ENCODE results near the gene UNK. TPM values are rescaled to one million over a fixed set of nuclear protein-coding genes. Genes with fewer than 3 reads are reported as not detected.

The UNK gene
- total RNA-seq, 2 experiments from 2014 or later, result 41.5 to 67.6 TPM

- TF ChIP-seq EZH2phosphoT487 (IDR thresholded peaks at IDR 0.05; ENCODE audit: borderline replicate concordance, low read depth, low read length) (no peak), CTCF (conservative IDR thresholded peaks at IDR 0.05; ENCODE audit: low read length) (no peak)
- no peaks in the 10 kb centered on the region for H4K20me1 ChIP-seq (ENCODE audit: insufficient read depth, low read length)
- no peak for DNase-seq (ENCODE audit: low spot score)
- no peak overlapping the region for H3K27ac ChIP-seq (ENCODE audit: low read depth, low read length, poor library complexity, severe bottlenecking)
- no peak overlapping the region for H2AFZ ChIP-seq (ENCODE audit: low read length)
- no peaks in the 10 kb centered on the region for H3K9me2 ChIP-seq (ENCODE audit: insufficient read depth, low read length)
- CTCF ChIA-PET (ENCODE audit: unreplicated experiment), result no interaction called here
- H3K9me3 ChIP-seq (ENCODE audit: low read length), result no peaks in the 10 kb centered on the region
- no peaks in the 10 kb centered on the region for H3K79me2 ChIP-seq (ENCODE audit: insufficient read depth, low read depth, low read length)
- no peak overlapping the region for H3K4me2 ChIP-seq (ENCODE audit: low read length)
- H3K4me1 ChIP-seq (ENCODE audit: insufficient read depth, low read length, poor library complexity, severe bottlenecking), result peaks cover 20% of the 10 kb centered on the region
- no peak overlapping the region for H3K4me3 ChIP-seq (ENCODE audit: low read depth, low read length, poor library complexity, severe bottlenecking)
- no TSS peak for BruUV-seq (replicated peaks)
- intact Hi-C loops (cut with micrococcal nuclease; ENCODE audit: unreplicated experiment), result no loop called here
- peaks cover 62% of the 10 kb centered on the region for H3K36me3 ChIP-seq (ENCODE audit: insufficient read depth, low read length)
- POLR2A ChIA-PET, result interaction anchor here (1.2 kb wide), 1 partner anchor 41 kb away, joined by 4 read pairs; no protein-coding TSS in a partner anchor
Observed at GRCh38 chr17:75823257-75824041, 38.8 kb downstream of the UNK start.

GRCh38 chr17:75824050-75824552 is 39.5 kb downstream of the UNK start:
- ChIA-PET POLR2A (interaction anchor here (1.0 kb wide), 1 partner anchor 38 kb away, joined by 3 read pairs; no protein-coding TSS in a partner anchor), CTCF (ENCODE audit: unreplicated experiment) (no interaction called here)
- Histone ChIP-seq H3K36me3 (ENCODE audit: insufficient read depth, low read length) (peaks cover 56% of the 10 kb centered on the region), H4K20me1 (ENCODE audit: insufficient read depth, low read length) (no peaks in the 10 kb centered on the region), H3K4me1 (ENCODE audit: insufficient read depth, low read length, poor library complexity, severe bottlenecking) (peaks cover 20% of the 10 kb centered on the region), H2AFZ (ENCODE audit: low read length) (no peak overlapping the region), H3K79me2 (ENCODE audit: insufficient read depth, low read depth, low read length) (no peaks in the 10 kb centered on the region), H3K9me3 (ENCODE audit: low read length) (no peaks in the 10 kb centered on the region), H3K4me2 (ENCODE audit: low read length) (no peak overlapping the region), H3K27ac (ENCODE audit: low read depth, low read length, poor library complexity, severe bottlenecking) (no peak overlapping the region), H3K9me2 (ENCODE audit: insufficient read depth, low read length) (no peaks in the 10 kb centered on the region), H3K4me3 (ENCODE audit: low read depth, low read length, poor library complexity, severe bottlenecking) (no peak overlapping the region)
- no peak for DNase-seq (ENCODE audit: low spot score)
- no TSS peak for BruUV-seq (replicated peaks)
- TF ChIP-seq CTCF (conservative IDR thresholded peaks at IDR 0.05; ENCODE audit: low read length), result no peak
- TF ChIP-seq EZH2phosphoT487 (IDR thresholded peaks at IDR 0.05; ENCODE audit: borderline replicate concordance, low read depth, low read length), result no peak
- intact Hi-C loops (cut with micrococcal nuclease; ENCODE audit: unreplicated experiment), result no loop called here

GRCh38 chr17:75824666-75825065 is 40.1 kb downstream of the UNK start:
- BruUV-seq (replicated peaks), result no TSS peak
- peaks cover 50% of the 10 kb centered on the region for H3K36me3 ChIP-seq (ENCODE audit: insufficient read depth, low read length)

More at GRCh38 chr17:75824666-75825065, 40.1 kb downstream of the UNK start:
- intact Hi-C loops (cut with micrococcal nuclease; ENCODE audit: unreplicated experiment), result no loop called here
- CTCF ChIA-PET (ENCODE audit: unreplicated experiment), result no interaction called here
- H4K20me1 ChIP-seq (ENCODE audit: insufficient read depth, low read length), result no peaks in the 10 kb centered on the region
- no peak overlapping the region for H3K4me2 ChIP-seq (ENCODE audit: low read length)
- no peak overlapping the region for H3K27ac ChIP-seq (ENCODE audit: low read depth, low read length, poor library complexity, severe bottlenecking)
- no peaks in the 10 kb centered on the region for H3K9me2 ChIP-seq (ENCODE audit: insufficient read depth, low read length)
- no peak overlapping the region for H2AFZ ChIP-seq (ENCODE audit: low read length)
- POLR2A ChIA-PET, result interaction anchor here (1.0 kb wide), 1 partner anchor 39 kb away, joined by 3 read pairs; no protein-coding TSS in a partner anchor
- H3K79me2 ChIP-seq (ENCODE audit: insufficient read depth, low read depth, low read length), result no peaks in the 10 kb centered on the region
- H3K4me1 ChIP-seq (ENCODE audit: insufficient read depth, low read length, poor library complexity, severe bottlenecking), result peaks cover 20% of the 10 kb centered on the region
- H3K9me3 ChIP-seq (ENCODE audit: low read length), result no peaks in the 10 kb centered on the region
- TF ChIP-seq CTCF (conservative IDR thresholded peaks at IDR 0.05; ENCODE audit: low read length) (no peak), EZH2phosphoT487 (IDR thresholded peaks at IDR 0.05; ENCODE audit: borderline replicate concordance, low read depth, low read length) (no peak)
- H3K4me3 ChIP-seq (ENCODE audit: low read depth, low read length, poor library complexity, severe bottlenecking), result no peak overlapping the region
- no peak for DNase-seq (ENCODE audit: low spot score)

Measured in OCI-LY7 (cell line).